Iris pigment epithelial cell (primary cell): Measurements from ENCODE around the gene NBEAL2.

ENCODE experiments used
- DNase-seq: peaks from one replicate; pipeline ENCODE4 v3.0.0-alpha.2; 2011; ENCODE audit warnings: low read depth

NBEAL2 gene

GRCh38 chr3:46965151-46965550 lies 14.3 kb upstream of the NBEAL2 start:
- DNase-seq = no peak

GRCh38 chr3:46966811-46967210 lies 12.7 kb upstream of the NBEAL2 start:
- no peak for DNase-seq

- DNase-seq = no peak
Observed at GRCh38 chr3:46968783-46969428, 10.6 kb upstream of the NBEAL2 start.

GRCh38 chr3:46970391-46971091 lies 8.9 kb upstream of the NBEAL2 start:
- no peak for DNase-seq

GRCh38 chr3:46971151-46971550 lies 8.3 kb upstream of the NBEAL2 start:
- DNase-seq = no peak

GRCh38 chr3:46971742-46972141 lies 7.7 kb upstream of the NBEAL2 start:
- DNase-seq = no peak

GRCh38 chr3:46972396-46972795 lies 7.1 kb upstream of the NBEAL2 start:
- no peak for DNase-seq

- no peak for DNase-seq
Observed at GRCh38 chr3:46974421-46975171, 4.9 kb upstream of the NBEAL2 start.

- peak; percentile 99 for DNase-seq
Observed at GRCh38 chr3:46976326-46977190, 2.9 kb upstream of the NBEAL2 start, which contains the start of gene CCDC12. TSS of gene CCDC12 (minus strand) at chr3:46976745. CDS start at chr3:46976732, 13 bp downstream.

- DNase-seq = no peak
Observed at GRCh38 chr3:46977811-46978195, 1.7 kb upstream of the NBEAL2 start.

- DNase-seq = no peak
Observed at GRCh38 chr3:46978381-46978780, 1.1 kb upstream of the NBEAL2 start.

GRCh38 chr3:46979958-46980497 lies 562 bp downstream of the NBEAL2 start:
- DNase-seq = no peak

GRCh38 chr3:46981932-46982471 lies 2.5 kb downstream of the NBEAL2 start:
- no peak for DNase-seq

- no peak for DNase-seq
Observed at GRCh38 chr3:46982546-46982945, 3.1 kb downstream of the NBEAL2 start.

- DNase-seq = no peak
Observed at GRCh38 chr3:46984591-46985459, 5.4 kb downstream of the NBEAL2 start.

GRCh38 chr3:46985588-46985987 lies 6.1 kb downstream of the NBEAL2 start:
- DNase-seq = no peak

- no peak for DNase-seq
Observed at GRCh38 chr3:46986055-46986730, 6.7 kb downstream of the NBEAL2 start.

GRCh38 chr3:46986782-46987310 lies 7.4 kb downstream of the NBEAL2 start:
- no peak for DNase-seq

GRCh38 chr3:46987319-46987742 lies 7.9 kb downstream of the NBEAL2 start:
- DNase-seq = no peak
